Measurements from ENCODE around the gene TOMM34. TPM values are rescaled to one million over a fixed set of nuclear protein-coding genes. Genes with fewer than 3 reads are reported as not detected.

The TOMM34 gene
- polyA plus RNA-seq, 4 donors = 37.3 to 43.7 (median 41.1) TPM

- no peak for DNase-seq (ENCODE audit: low read depth in 4 of 4, low spot score in 2 of 4)
Observed at GRCh38 chr20:44936510-44936909, 23.7 kb downstream of the TOMM34 start.

GRCh38 chr20:44932916-44933315 is 27.3 kb downstream of the TOMM34 start:
- no peak for DNase-seq (ENCODE audit: low read depth in 4 of 4, low spot score in 2 of 4)

GRCh38 chr20:44931911-44932310 is 28.3 kb downstream of the TOMM34 start:
- no peak for DNase-seq (ENCODE audit: low read depth in 4 of 4, low spot score in 2 of 4)

GRCh38 chr20:44930517-44931168 is 29.6 kb downstream of the TOMM34 start:
- DNase-seq (ENCODE audit: low read depth in 4 of 4, low spot score in 2 of 4) = no peak

GRCh38 chr20:44928595-44928994 is 31.6 kb downstream of the TOMM34 start:
- DNase-seq (ENCODE audit: low read depth in 4 of 4, low spot score in 2 of 4) = no peak

- DNase-seq (ENCODE audit: low read depth in 4 of 4, low spot score in 2 of 4) = no peak
Observed at GRCh38 chr20:44924541-44924940, 35.7 kb downstream of the TOMM34 start.

GRCh38 chr20:44921447-44921846 is 38.8 kb downstream of the TOMM34 start:
- DNase-seq (ENCODE audit: low read depth in 4 of 4, low spot score in 2 of 4) = no peak

- DNase-seq (ENCODE audit: low read depth in 4 of 4, low spot score in 2 of 4) = no peak
Observed at GRCh38 chr20:44918761-44919160, 41.4 kb downstream of the TOMM34 start.

GRCh38 chr20:44918342-44918741 is 41.9 kb downstream of the TOMM34 start:
- no peak for DNase-seq (ENCODE audit: low read depth in 4 of 4, low spot score in 2 of 4)

GRCh38 chr20:44917399-44917798 is 42.8 kb downstream of the TOMM34 start:
- no peak for DNase-seq (ENCODE audit: low read depth in 4 of 4, low spot score in 2 of 4)

- no peak for DNase-seq (ENCODE audit: low read depth in 4 of 4, low spot score in 2 of 4)
Observed at GRCh38 chr20:44916586-44916985, 43.6 kb downstream of the TOMM34 start.

- DNase-seq (ENCODE audit: low read depth in 4 of 4, low spot score in 2 of 4) = no peak
Observed at GRCh38 chr20:44914924-44915323, 45.3 kb downstream of the TOMM34 start.

GRCh38 chr20:44912189-44912588 is 48.0 kb downstream of the TOMM34 start:
- no peak for DNase-seq (ENCODE audit: low read depth in 4 of 4, low spot score in 2 of 4)

GRCh38 chr20:44911264-44911921 is 48.8 kb downstream of the TOMM34 start:
- peak in 1 of 4 donors; percentile 25 for DNase-seq (ENCODE audit: low read depth in 4 of 4, low spot score in 2 of 4)

GRCh38 chr20:44910690-44911262 is 49.4 kb downstream of the TOMM34 start:
- DNase-seq (ENCODE audit: low read depth in 4 of 4, low spot score in 2 of 4) = no peak

GRCh38 chr20:44909872-44910689 is 50.1 kb downstream of the TOMM34 start, which contains the start of gene PABPC1L:
TSS of gene PABPC1L (plus strand) at chr20:44910060. CDS start at chr20:44910144, 84 bp downstream.
- DNase-seq (ENCODE audit: low read depth in 4 of 4, low spot score in 2 of 4) = no peak

GRCh38 chr20:44908987-44909871 is 51.0 kb downstream of the TOMM34 start:
- DNase-seq (ENCODE audit: low read depth in 4 of 4, low spot score in 2 of 4) = no peak

- DNase-seq (ENCODE audit: low read depth in 4 of 4, low spot score in 2 of 4) = no peak
Observed at GRCh38 chr20:44904377-44904776, 55.8 kb downstream of the TOMM34 start.

GRCh38 chr20:44901974-44902373 is 58.2 kb downstream of the TOMM34 start:
- no peak for DNase-seq (ENCODE audit: low read depth in 4 of 4, low spot score in 2 of 4)

GRCh38 chr20:44900231-44900854 is 59.9 kb downstream of the TOMM34 start:
- no peak for DNase-seq (ENCODE audit: low read depth in 4 of 4, low spot score in 2 of 4)
